ENCODE results near the gene AQP10. TPM values are rescaled to one million over a fixed set of nuclear protein-coding genes. Genes with fewer than 3 reads are reported as not detected.
"Not testable (repeated sequence)": the region's sequence is repeated elsewhere in the genome, so short reads cannot be mapped to it uniquely, and the experiment has no call there.

Gene AQP10
- not detected for total RNA-seq
- polyA plus RNA-seq = not detected
- 0 to 0.09 (median 0) reads per million in 6 experiments for total RNA-seq

- no peak for DNase-seq
- POLR2A ChIA-PET = interaction anchor here (8.7 kb wide), 1 partner anchor 15 kb away, joined by 103 read pairs; no protein-coding TSS in a partner anchor
- H3K36me3 Mint-ChIP-seq = peaks cover 0 to 6% (median 0%) of the 10 kb centered on the region in 3 donors
- H3K9me3 Mint-ChIP-seq = peaks cover 0 to 16% (median 1%) of the 10 kb centered on the region in 9 donors
- peaks cover 2 to 14% (median 13%) of the 10 kb centered on the region in 4 donors for H3K4me1 Mint-ChIP-seq
- H3K27me3 Mint-ChIP-seq = peaks cover 0 to 9% (median 0%) of the 10 kb centered on the region in 5 donors
- no peak for ATAC-seq
- peak within 1 kb of the TSS in 2 of 10 donors; percentile 10 to 40 for H3K27ac Mint-ChIP-seq
- peak within 1 kb of the TSS in 1 of 10 donors; percentile 52 for H3K4me3 Mint-ChIP-seq
Measured at GRCh38 chr1:154320882-154321608, at the start of gene AQP10. Gene AQP10 (plus strand): TSS chr1:154321093. CDS start chr1:154321156, 63 bp downstream.

- Mint-ChIP-seq H3K9me3 (no peaks in the 10 kb centered on the region), H3K36me3 (peaks cover 4 to 57% (median 16%) of the 10 kb centered on the region in 3 donors), H3K4me3 (peak within 1 kb of the TSS; percentile 94 to 99 (median 96)), H3K4me1 (peaks cover 12 to 40% (median 37%) of the 10 kb centered on the region in 4 donors), H3K27me3 (no peaks in the 10 kb centered on the region), H3K27ac (peak within 1 kb of the TSS; percentile 97 to 99 (median 99))
- DNase-seq = peak; percentile 80 to 98 (median 96)
- peak; percentile 90 to 91 for ATAC-seq
- POLR2A ChIA-PET = interaction anchor here (0.6 to 4.4 kb wide), 29 partner anchors 10 to 1661 kb away, joined by 3 to 26 read pairs (median 5); partner anchors contain the start of genes CREB3L4, DENND4B, JTB and RPS27
Measured at GRCh38 chr1:154272217-154272998, 48.5 kb upstream of the AQP10 start, which contains the start of gene HAX1. Gene HAX1 (plus strand): TSS chr1:154272629. CDS start chr1:154272724, 95 bp downstream.

- H3K27me3 Mint-ChIP-seq = no peaks in the 10 kb centered on the region
- DNase-seq (peak in 1 of 10 donors; percentile 4), ATAC-seq (no peak)
- POLR2A ChIA-PET = interaction anchor here (0.7 to 4.4 kb wide), 18 partner anchors 10 to 327 kb away, joined by 3 to 26 read pairs (median 4); partner anchors contain the start of genes CREB3L4, DENND4B, RPS27 and UBAP2L
- H3K4me3 Mint-ChIP-seq = peak overlapping the region; percentile 94 to 99 (median 96)
- H3K36me3 Mint-ChIP-seq = peaks cover 4 to 53% (median 16%) of the 10 kb centered on the region in 3 donors
- peak overlapping the region; percentile 97 to 99 (median 99) for H3K27ac Mint-ChIP-seq
- H3K9me3 Mint-ChIP-seq = no peaks in the 10 kb centered on the region
- H3K4me1 Mint-ChIP-seq = peaks cover 12 to 40% (median 36%) of the 10 kb centered on the region in 4 donors
Measured at GRCh38 chr1:154272999-154273563, 47.8 kb upstream of the AQP10 start.

GRCh38 chr1:154276797-154277196 is 44.1 kb upstream of the AQP10 start:
- H3K9me3 Mint-ChIP-seq = no peaks in the 10 kb centered on the region
- POLR2A ChIA-PET = interaction anchor here (1.3 kb wide), 1 partner anchor 67 kb away, joined by 6 read pairs; no protein-coding TSS in a partner anchor
- no peak overlapping the region for H3K27ac Mint-ChIP-seq
- H3K27me3 Mint-ChIP-seq = no peaks in the 10 kb centered on the region
- ATAC-seq = no peak
- H3K4me3 Mint-ChIP-seq = no peak overlapping the region
- peaks cover 4 to 27% (median 15%) of the 10 kb centered on the region in 3 donors for H3K36me3 Mint-ChIP-seq
- peaks cover 12 to 31% (median 28%) of the 10 kb centered on the region in 4 donors for H3K4me1 Mint-ChIP-seq
- DNase-seq = peak in 3 of 10 donors; percentile 9 to 27 (median 18)

- H3K27ac Mint-ChIP-seq, POLR2A ChIA-PET, DNase-seq, H3K9me3 Mint-ChIP-seq, ATAC-seq, H3K4me3 Mint-ChIP-seq, H3K36me3 Mint-ChIP-seq, H3K4me1 Mint-ChIP-seq, H3K27me3 Mint-ChIP-seq: not testable (repeated sequence)
Measured at GRCh38 chr1:154287591-154287990, 33.3 kb upstream of the AQP10 start.

- POLR2A ChIA-PET = no interaction called here
- DNase-seq (no peak), ATAC-seq (no peak)
- Mint-ChIP-seq H3K9me3 (peaks cover 0 to 8% (median 5%) of the 10 kb centered on the region in 9 donors), H3K36me3 (peaks cover 0 to 4% (median 4%) of the 10 kb centered on the region in 3 donors), H3K27ac (no peak overlapping the region), H3K27me3 (peaks cover 0 to 7% (median 0%) of the 10 kb centered on the region in 5 donors), H3K4me3 (no peak overlapping the region), H3K4me1 (no peaks in the 10 kb centered on the region)
Measured at GRCh38 chr1:154288661-154289060, 32.2 kb upstream of the AQP10 start.

- no peaks in the 10 kb centered on the region for H3K4me1 Mint-ChIP-seq
- no peak overlapping the region for H3K4me3 Mint-ChIP-seq
- ATAC-seq = no peak
- peaks cover 0 to 9% (median 7%) of the 10 kb centered on the region in 3 donors for H3K36me3 Mint-ChIP-seq
- H3K9me3 Mint-ChIP-seq = peaks cover 3 to 26% (median 17%) of the 10 kb centered on the region in 9 donors
- POLR2A ChIA-PET = no interaction called here
- H3K27ac Mint-ChIP-seq = no peak overlapping the region
- H3K27me3 Mint-ChIP-seq = peaks cover 0 to 8% (median 0%) of the 10 kb centered on the region in 5 donors
- no peak for DNase-seq
Measured at GRCh38 chr1:154290921-154291320, 30.0 kb upstream of the AQP10 start.

- POLR2A ChIA-PET = no interaction called here
- H3K9me3 Mint-ChIP-seq = peaks cover 3 to 33% (median 18%) of the 10 kb centered on the region in 9 donors
- H3K27me3 Mint-ChIP-seq = peaks cover 0 to 3% (median 0%) of the 10 kb centered on the region in 5 donors
- peaks cover 0 to 9% (median 7%) of the 10 kb centered on the region in 3 donors for H3K36me3 Mint-ChIP-seq
- H3K27ac Mint-ChIP-seq = no peak overlapping the region
- H3K4me1 Mint-ChIP-seq = no peaks in the 10 kb centered on the region
- no peak for ATAC-seq
- DNase-seq = peak in 1 of 10 donors; percentile 9
- no peak overlapping the region for H3K4me3 Mint-ChIP-seq
Measured at GRCh38 chr1:154295408-154296235, 25.3 kb upstream of the AQP10 start.

- no peak for ATAC-seq
- no peak overlapping the region for H3K27ac Mint-ChIP-seq
- H3K27me3 Mint-ChIP-seq = no peaks in the 10 kb centered on the region
- no peaks in the 10 kb centered on the region for H3K4me1 Mint-ChIP-seq
- H3K9me3 Mint-ChIP-seq = peaks cover 0 to 5% (median 0%) of the 10 kb centered on the region in 9 donors
- POLR2A ChIA-PET = interaction anchor here (0.5 to 0.7 kb wide), 3 partner anchors 159 to 672 kb away, joined by 3 to 6 read pairs (median 5); no protein-coding TSS in a partner anchor
- no peak overlapping the region for H3K4me3 Mint-ChIP-seq
- H3K36me3 Mint-ChIP-seq = no peaks in the 10 kb centered on the region
- no peak for DNase-seq
Measured at GRCh38 chr1:154301582-154301981, 19.3 kb upstream of the AQP10 start.

GRCh38 chr1:154304664-154305337 is 16.1 kb upstream of the AQP10 start:
- no peaks in the 10 kb centered on the region for H3K9me3 Mint-ChIP-seq
- H3K4me1 Mint-ChIP-seq = peaks cover 0 to 3% (median 0%) of the 10 kb centered on the region in 4 donors
- no peak for ATAC-seq
- H3K4me3 Mint-ChIP-seq = no peak overlapping the region
- no peaks in the 10 kb centered on the region for H3K36me3 Mint-ChIP-seq
- POLR2A ChIA-PET = no interaction called here
- DNase-seq = no peak
- peak overlapping the region in 1 of 10 donors; percentile 57 for H3K27ac Mint-ChIP-seq
- H3K27me3 Mint-ChIP-seq = no peaks in the 10 kb centered on the region

GRCh38 chr1:154306151-154306550 is 14.7 kb upstream of the AQP10 start:
- H3K27ac Mint-ChIP-seq = no peak overlapping the region
- no peak for ATAC-seq

More at GRCh38 chr1:154306151-154306550, 14.7 kb upstream of the AQP10 start:
- Mint-ChIP-seq H3K4me3 (no peak overlapping the region), H3K36me3 (no peaks in the 10 kb centered on the region), H3K27me3 (no peaks in the 10 kb centered on the region), H3K9me3 (no peaks in the 10 kb centered on the region), H3K4me1 (peaks cover 0 to 3% (median 0%) of the 10 kb centered on the region in 4 donors)
- DNase-seq = no peak
- POLR2A ChIA-PET = interaction anchor here (0.9 kb wide), 1 partner anchor 22 kb away, joined by 3 read pairs; no protein-coding TSS in a partner anchor
